ENCODE measurements around the gene TEKT1. TPM values are rescaled to one million over a fixed set of nuclear protein-coding genes. Genes with fewer than 3 reads are reported as not detected.

TEKT1 gene
- polyA plus RNA-seq, 1 donor from 2014 or later = 0.06 TPM

GRCh38 chr17:6748617-6749016 is 82.9 kb downstream of the TEKT1 start:
- Histone ChIP-seq H3K4me2 (ENCODE audit: low read length) (no peak overlapping the region), H3K27ac (ENCODE audit: low read length) (no peak overlapping the region), H3F3A (ENCODE audit: insufficient read depth, low read length, poor library complexity, severe bottlenecking) (no peaks in the 10 kb centered on the region), H2AFZ (ENCODE audit: low read depth, low read length) (no peak overlapping the region), H3K4me3 (ENCODE audit: low read length) (no peak overlapping the region), H3K36me3 (ENCODE audit: insufficient read depth, low read length) (no peaks in the 10 kb centered on the region), H3K79me2 (replicated peaks; ENCODE audit: insufficient read depth, low read length) (no peaks in the 10 kb centered on the region), H4K20me1 (ENCODE audit: insufficient read depth) (no peaks in the 10 kb centered on the region), H3K27me3 (ENCODE audit: insufficient read depth, low read depth, low read length) (no peaks in the 10 kb centered on the region), H3K9me2 (ENCODE audit: insufficient read depth, low read length) (no peaks in the 10 kb centered on the region), H3K9me3 (ENCODE audit: low read length) (no peaks in the 10 kb centered on the region), H3K9ac (ENCODE audit: low read length) (no peak overlapping the region)
- TF ChIP-seq TAF1 (IDR thresholded peaks at IDR 0.05; ENCODE audit: low read depth) (no peak), SMC3 (conservative IDR thresholded peaks at IDR 0.05; ENCODE audit: poor library complexity) (no peak), POLR2AphosphoS5 (IDR thresholded peaks at IDR 0.05) (no peak)

Small RNA genes lying within 50 kb of the gene (small RNA-seq; reads per million reads assigned to genes)
- 0 reads per million in 3 experiments for gene AC004706.2

Other genes with a start within 250 kb of the TEKT1 start
- 32.3 and 35.0 TPM in 2 replicates for gene KIAA0753, start 191.0 kb downstream of the TEKT1 start, polyA plus RNA-seq
- gene TXNDC17, start 190.7 kb downstream of the TEKT1 start, polyA plus RNA-seq = 216 and 245 TPM in 2 replicates
- 27.3 and 29.7 TPM in 2 replicates for gene MED31, start 180.1 kb downstream of the TEKT1 start, polyA plus RNA-seq
- 10.3 and 12.4 TPM in 2 replicates for gene C17orf100, start 180.0 kb downstream of the TEKT1 start, polyA plus RNA-seq
- not detected in 2 replicates for gene SLC13A5, start 118.4 kb downstream of the TEKT1 start, polyA plus RNA-seq
- gene XAF1, start 75.7 kb downstream of the TEKT1 start, polyA plus RNA-seq = not detected in 2 replicates
- gene FBXO39, start 55.5 kb downstream of the TEKT1 start, polyA plus RNA-seq = not detected in 2 replicates
- gene ALOX12, start 164.3 kb upstream of the TEKT1 start, polyA plus RNA-seq = not detected in 2 replicates
- gene RNASEK, start 180.9 kb upstream of the TEKT1 start, polyA plus RNA-seq = 122 and 136 TPM in 2 replicates
- not detected in 2 replicates for gene BCL6B, start 191.3 kb upstream of the TEKT1 start, polyA plus RNA-seq
- gene SLC16A13, start 204.3 kb upstream of the TEKT1 start, polyA plus RNA-seq = 0.90 TPM in 1 of 2 replicates, not detected in the other
- gene SLC16A11, start 212.4 kb upstream of the TEKT1 start, polyA plus RNA-seq = not detected in 2 replicates
- gene CLEC10A, start 248.5 kb upstream of the TEKT1 start, polyA plus RNA-seq = not detected in 2 replicates